OCI-M1 (cell line): ENCODE data around the gene EDC4.
A peak's percentile ranks its signal among the peaks of the same experiment; 100 is the strongest.

Source experiments
- DNase-seq: peaks from one replicate; lab custom pipeline; 2025; lab: John Stamatoyannopoulos, UW

EDC4 gene

DNA sequence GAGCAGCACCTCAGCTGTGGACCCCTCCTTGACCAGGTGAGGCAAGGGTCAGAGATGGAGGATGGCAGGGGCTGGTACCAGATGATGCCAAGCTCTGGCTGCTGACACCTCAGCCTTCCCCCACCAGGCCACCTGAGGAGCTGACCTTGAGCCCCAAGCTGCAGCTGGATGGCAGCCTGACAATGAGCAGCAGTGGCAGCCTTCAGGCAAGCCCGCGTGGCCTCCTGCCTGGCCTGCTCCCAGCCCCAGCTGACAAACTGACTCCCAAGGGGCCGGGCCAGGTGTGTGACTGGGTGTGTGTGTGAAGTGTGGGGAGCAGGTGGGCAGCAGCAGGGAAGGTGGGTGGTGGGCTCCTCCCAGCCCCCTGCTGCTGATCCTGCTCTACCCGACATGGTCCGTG, 7.1 kb downstream of the EDC4 start:
- DNase-seq: no peak

- no peak for DNase-seq
Observed at GRCh38 chr16:67880584-67880983, 7.7 kb downstream of the EDC4 start.

DNA sequence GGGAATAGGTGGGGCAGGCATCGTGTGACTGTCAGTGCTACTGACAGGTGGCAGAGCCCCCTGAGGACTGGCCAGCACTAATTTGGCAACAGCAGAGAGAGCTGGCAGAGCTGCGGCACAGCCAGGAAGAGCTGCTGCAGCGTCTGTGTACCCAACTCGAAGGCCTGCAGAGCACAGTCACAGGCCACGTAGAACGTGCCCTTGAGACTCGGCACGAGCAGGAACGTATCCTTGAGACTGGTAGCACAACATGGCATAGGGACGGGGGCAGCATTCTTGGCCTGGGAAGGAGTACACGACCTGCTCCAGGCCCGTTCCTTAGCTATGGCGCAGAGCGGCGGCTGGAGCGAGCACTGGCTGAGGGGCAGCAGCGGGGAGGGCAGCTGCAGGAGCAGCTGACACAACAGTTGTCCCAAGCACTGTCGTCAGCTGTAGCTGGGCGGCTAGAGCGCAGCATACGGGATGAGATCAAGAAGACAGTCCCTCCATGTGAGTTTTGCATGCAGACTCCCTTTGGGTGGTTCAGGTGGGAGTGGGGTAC, 8.8 kb downstream of the EDC4 start:
- no peak for DNase-seq

DNA sequence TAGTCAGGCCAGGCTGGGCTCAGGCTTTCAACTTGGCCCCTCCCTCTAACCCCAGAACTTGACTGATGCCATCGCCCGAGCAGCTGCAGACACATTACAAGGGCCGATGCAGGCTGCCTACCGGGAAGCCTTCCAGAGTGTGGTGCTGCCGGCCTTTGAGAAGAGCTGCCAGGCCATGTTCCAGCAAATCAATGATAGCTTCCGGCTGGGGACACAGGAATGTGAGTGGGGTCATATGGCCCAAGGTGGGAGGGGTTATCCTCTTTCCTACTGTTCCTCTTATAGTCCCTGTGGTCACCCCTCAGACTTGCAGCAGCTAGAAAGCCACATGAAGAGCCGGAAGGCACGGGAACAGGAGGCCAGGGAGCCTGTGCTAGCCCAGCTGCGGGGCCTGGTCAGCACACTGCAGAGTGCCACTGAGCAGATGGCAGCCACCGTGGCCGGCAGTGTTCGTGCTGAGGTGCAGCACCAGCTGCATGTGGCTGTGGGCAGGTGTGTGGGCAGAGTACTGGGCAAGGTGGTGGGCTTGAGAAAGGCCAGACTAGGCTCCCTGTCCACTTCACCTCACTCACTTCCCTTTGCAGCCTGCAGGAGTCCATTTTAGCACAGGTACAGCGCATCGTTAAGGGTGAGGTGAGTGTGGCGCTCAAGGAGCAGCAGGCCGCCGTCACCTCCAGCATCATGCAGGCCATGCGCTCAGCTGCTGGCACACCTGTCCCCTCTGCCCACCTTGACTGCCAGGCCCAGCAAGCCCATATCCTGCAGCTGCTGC, 9.7 kb downstream of the EDC4 start:
- no peak for DNase-seq

- DNase-seq: no peak
Observed at GRCh38 chr16:67883146-67883871, 10.5 kb downstream of the EDC4 start.

- DNase-seq: peak; percentile 62
Observed at GRCh38 chr16:67883872-67884261, 11.0 kb downstream of the EDC4 start.

DNA sequence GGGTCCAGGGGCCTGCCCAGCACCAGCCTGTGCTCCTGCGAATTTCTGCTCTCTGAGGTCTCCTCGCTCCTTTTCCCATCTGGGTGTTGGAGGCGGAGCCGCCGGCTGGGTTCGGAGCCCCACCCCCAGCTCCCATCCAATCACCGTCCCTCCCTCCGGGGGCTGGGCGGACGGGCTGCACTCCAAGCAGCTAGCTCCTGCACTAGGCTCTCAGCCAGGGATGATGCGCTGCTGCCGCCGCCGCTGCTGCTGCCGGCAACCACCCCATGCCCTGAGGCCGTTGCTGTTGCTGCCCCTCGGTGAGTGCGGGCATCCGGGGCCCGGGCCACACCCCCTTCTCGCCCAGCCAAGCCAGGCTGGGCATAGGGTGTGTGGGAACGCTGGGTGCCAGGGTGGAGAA, 11.8 kb downstream of the EDC4 start, which contains the start of gene NRN1L:
Gene NRN1L (plus strand): TSS at position 202 of the 400 bp plus-strand sequence. CDS start 19 bp downstream, at position 221.
- no peak for DNase-seq

- DNase-seq: no peak
Observed at GRCh38 chr16:67885545-67885944, 12.7 kb downstream of the EDC4 start.

DNA sequence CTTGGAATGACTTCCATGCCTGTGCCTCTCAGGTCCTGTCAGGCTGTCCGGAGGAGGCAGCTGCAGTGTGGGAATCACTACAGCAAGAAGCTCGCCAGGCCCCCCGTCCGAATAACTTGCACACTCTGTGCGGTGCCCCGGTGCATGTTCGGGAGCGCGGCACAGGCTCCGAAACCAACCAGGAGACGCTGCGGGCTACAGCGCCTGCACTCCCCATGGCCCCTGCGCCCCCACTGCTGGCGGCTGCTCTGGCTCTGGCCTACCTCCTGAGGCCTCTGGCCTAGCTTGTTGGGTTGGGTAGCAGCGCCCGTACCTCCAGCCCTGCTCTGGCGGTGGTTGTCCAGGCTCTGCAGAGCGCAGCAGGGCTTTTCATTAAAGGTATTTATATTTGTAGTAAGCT, 13.1 kb downstream of the EDC4 start:
- DNase-seq: no peak

DNA sequence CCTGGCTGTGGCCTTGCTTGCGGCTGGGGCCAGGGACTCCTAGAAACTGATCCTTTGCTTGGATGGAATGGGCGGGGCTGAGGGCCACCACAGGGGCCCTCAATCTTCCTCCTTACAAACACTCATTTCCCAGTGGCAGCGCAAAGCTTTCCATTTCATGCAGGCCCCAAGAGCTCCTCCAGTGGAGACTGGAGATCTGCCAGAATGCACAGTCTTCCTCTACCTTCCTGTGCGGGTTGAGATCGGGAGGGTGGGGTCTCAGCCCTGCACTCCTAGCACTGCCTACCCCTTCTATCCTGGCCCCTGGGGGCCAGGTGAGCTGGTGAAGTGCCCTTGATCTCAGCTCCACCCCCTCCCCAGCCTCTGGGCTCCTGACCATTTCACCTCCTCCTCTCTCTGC, 13.5 kb downstream of the EDC4 start:
- DNase-seq: peak; percentile 7

- no peak for DNase-seq
Observed at GRCh38 chr16:67888331-67888730, 15.5 kb downstream of the EDC4 start.

- peak; percentile 70 for DNase-seq
Observed at GRCh38 chr16:67892375-67892774, 19.5 kb downstream of the EDC4 start.

DNA sequence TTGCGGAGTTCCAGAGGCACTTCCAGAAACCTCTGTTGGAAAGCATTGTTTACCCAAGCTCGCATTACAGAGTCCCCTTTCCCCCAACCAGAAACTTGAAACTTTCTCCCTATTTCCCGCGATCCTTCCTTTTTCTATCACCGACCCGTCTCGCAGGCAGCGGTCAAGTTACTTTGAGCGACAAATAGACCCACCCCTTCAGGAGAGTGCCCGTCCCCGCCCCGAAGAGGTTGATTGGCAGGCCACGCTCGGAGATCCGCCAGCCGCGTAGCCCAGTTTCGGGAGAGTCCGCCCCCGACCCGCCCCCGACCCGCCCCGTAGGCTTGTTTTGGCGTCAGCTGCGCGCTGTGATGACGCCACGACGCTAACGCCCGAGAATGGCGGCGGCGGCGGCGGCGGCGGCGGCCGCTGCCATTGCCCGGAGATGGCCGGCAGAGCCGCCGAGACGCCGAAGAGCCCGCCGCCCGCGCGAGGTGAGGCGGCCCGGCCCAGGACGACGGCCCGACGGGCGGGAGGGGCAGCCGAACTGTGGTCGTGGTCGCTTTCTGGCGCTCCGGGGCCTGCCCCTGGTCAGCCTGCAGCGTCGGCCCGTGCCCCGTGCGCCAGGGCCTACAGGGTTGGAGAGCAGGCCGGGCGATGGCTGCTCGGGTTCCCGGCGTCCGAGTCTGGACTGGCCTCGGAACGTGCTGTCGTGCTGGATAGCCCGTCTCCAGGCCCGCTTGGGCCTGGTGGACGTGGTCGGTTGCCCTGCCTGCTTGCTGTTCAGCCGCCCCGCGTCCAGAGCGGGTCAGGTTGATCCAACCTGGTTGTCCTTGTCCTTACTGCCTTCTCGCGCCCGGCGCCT, 20.3 kb downstream of the EDC4 start, which contains the start of gene PSKH1:
Gene PSKH1 (plus strand): TSS at position 356 of the 844 bp plus-strand sequence. CDS start 15,496 bp downstream, outside the sequence.
- DNase-seq: peak; percentile 98

DNA sequence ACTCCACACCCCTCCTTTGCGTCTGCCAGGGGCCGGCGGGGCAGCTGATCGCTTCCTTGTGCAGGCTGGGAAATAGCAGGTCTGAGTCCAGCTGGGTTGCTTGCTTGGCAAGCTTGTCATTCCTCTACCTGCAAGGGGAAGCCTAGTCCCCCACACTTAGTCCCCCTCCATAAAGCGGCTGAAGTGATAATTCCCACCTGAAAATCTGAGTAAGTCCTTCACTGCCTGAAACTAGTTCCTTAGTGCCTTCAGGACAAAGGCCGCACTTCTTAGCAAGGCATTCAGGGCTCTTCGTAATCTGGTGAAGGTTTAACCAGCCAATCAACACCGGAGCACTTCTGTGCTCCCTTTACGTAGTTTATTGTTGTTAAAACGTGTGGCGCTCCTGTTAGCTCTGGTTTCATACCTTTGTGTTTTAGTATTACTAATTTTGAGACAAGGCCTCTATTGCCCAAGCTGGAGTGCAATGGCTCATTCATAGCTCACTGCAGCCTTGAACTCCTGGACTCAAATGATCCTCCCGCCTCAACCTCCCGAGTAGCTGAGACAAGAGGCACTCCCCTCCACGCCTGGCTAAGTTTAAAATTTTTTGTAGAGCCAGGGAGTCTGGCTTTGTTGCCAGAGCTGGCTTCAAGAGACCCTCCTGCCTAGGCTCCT, 21.0 kb downstream of the EDC4 start:
- DNase-seq: peak; percentile 48

DNA sequence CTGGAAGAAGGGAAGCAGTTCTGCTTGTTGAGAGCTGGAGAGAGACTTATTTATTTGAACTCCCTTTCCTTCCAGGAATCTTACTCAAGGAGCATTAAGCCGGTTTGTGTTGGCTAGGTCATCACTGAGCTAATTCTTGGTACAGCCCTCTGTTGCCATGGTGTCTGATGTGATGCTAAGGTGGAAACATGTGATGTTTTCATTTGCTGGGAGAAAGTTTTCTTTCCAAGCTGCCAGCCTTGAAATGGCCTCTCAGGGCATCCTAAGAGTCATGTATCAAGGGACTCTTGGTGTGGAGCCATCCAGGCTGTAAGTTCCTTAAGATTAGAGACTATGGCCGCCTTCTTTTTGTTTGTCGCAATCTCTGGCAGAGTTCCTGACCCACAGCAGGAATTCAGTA, 24.4 kb downstream of the EDC4 start:
- DNase-seq: no peak

- DNase-seq: no peak
Observed at GRCh38 chr16:67901734-67902133, 28.9 kb downstream of the EDC4 start.

GRCh38 chr16:67902831-67903230, 30.0 kb downstream of the EDC4 start:
- no peak for DNase-seq

DNA sequence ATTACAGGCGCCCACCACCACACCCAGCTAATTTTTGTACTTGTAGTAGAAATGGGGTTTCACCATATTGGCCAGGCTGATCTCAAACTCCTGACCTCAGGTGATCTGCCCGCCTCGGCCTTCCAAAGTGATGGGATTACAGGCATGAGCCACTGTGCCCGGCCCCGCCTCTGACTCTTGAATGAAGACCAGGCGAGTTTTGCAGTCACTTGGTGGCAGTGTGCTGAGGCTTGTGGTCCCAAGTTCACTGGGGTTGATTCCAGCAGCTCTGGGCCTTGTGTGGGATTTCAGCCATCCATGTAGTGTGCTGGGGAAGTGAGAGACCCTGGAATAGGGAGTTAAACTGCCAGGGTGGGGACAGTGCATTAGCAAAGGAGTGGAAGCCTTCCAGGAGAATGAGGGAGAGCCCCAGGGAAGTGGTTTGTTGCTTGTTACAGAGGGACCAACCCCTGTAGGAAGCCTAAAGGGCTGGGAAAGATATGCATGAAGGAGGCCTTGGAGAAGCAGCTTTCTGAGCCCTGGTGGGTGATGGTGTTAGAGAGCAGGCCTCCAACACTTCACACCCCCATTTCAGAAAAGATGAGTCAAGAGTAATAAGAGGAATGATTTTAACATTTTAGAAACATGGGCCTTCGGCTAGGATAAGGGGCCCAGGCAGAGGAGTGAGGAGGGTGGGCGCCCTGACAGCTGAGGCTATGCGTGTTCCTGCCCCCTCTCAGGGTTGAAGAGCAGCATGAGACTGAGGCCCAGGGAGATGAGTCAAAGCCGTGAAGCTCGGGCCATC, 34.7 kb downstream of the EDC4 start:
- no peak for DNase-seq

- DNase-seq: no peak
Observed at GRCh38 chr16:67909056-67909742, 36.3 kb downstream of the EDC4 start.

GRCh38 chr16:67910158-67910557, 37.3 kb downstream of the EDC4 start:
- no peak for DNase-seq
